ENCODE results near the gene HP. TPM values are rescaled to one million over a fixed set of nuclear protein-coding genes. Genes with fewer than 3 reads are reported as not detected.
A peak's percentile ranks its signal among the peaks of the same experiment; 100 is the strongest.

Gene HP
- total and polyA plus RNA-seq, 10 of the 15 experiments (the other 5 are each of a cell fraction or from before 2014, with no cell fraction given), result 10.8 TPM; not detected in 9

GRCh38 chr16:72092832-72093447, 38.6 kb downstream of the HP start:
- BruUV-seq (replicated peaks), result TSS peak; percentile 57
- Histone ChIP-seq H3K9ac (ENCODE audit: control insufficient read depth, insufficient read depth, low read length) (peak overlapping the region; percentile 96), H3K4me2 (ENCODE audit: control insufficient read depth, insufficient read depth) (peak overlapping the region; percentile 64), H4K20me1 (ENCODE audit: control insufficient read depth, insufficient read depth) (0 out of 2 replicates have a peak, but pooled peaks cover 2% of the 10 kb centered on the region), H3K27me3 (replicated peaks in 1 of 2; ENCODE audit: control insufficient read depth in 2 of 2, insufficient read depth in 2 of 2, low read length in 1 of 2) (no peaks in the 10 kb centered on the region), H3K4me3 (peak overlapping the region; percentile 98), H3K36me3 (ENCODE audit: control insufficient read depth in 2 of 2, insufficient read depth in 2 of 2, low read length in 1 of 2) (peaks cover 0 to 13% of the 10 kb centered on the region in 2 experiments; a peak in 1 of 4 replicates), H3K9me3 (replicated peaks; ENCODE audit: control insufficient read depth, insufficient read depth, low read length) (no peaks in the 10 kb centered on the region), H3K79me2 (ENCODE audit: control insufficient read depth, insufficient read depth, low read length) (peaks cover 50% of the 10 kb centered on the region), H3K27ac (ENCODE audit: control insufficient read depth, insufficient read depth) (peak overlapping the region; percentile 78), H2AFZ (ENCODE audit: control insufficient read depth, low read depth, low read length) (peak overlapping the region; percentile 91), H3K4me1 (ENCODE audit: control insufficient read depth, insufficient read depth, low read length) (peaks cover 11% of the 10 kb centered on the region)
- peak; percentile 53; the same call in 2 of the 3 replicates for ATAC-seq
- 2% methylated on average over 21 of the region's 22 CpGs for WGBS (ENCODE audit: insufficient coverage, insufficient replicate concordance, low lambda C conversion rate, missing lambda C conversion rate)
- RAD21 ChIA-PET (ENCODE audit: unreplicated experiment), result interaction anchor here (0.7 to 2.0 kb wide), 3 partner anchors 26 to 528 kb away, joined by 3 to 5 read pairs (median 3); no protein-coding TSS in a partner anchor
- peak; percentile 38 for FAIRE-seq
- intact Hi-C loops (cut with micrococcal nuclease; ENCODE audit: unreplicated experiment) (loop anchor here (1.0 to 10.0 kb wide), 4 partner anchors 85 to 628 kb away; partner anchors contain the start of genes AP1G1, DHODH, IST1 and ZNF23), in situ Hi-C loops (cut with MboI) (no loop called here)
- POLR2A ChIA-PET, result interaction anchor here (0.6 to 1.4 kb wide), 9 partner anchors 13 to 1076 kb away, joined by 3 to 5 read pairs (median 3); no protein-coding TSS in a partner anchor
- no peak for DNase-seq (ENCODE audit: low read depth, low spot score)
- CTCF ChIA-PET, result interaction anchor here (0.6 to 3.8 kb wide), 6 partner anchors 10 to 399 kb away, joined by 3 to 27 read pairs (median 3); no protein-coding TSS in a partner anchor
- SMC1A ChIA-PET (ENCODE audit: uncharacterized antibody, unreplicated experiment), result interaction anchor here (1.0 to 1.2 kb wide), 2 partner anchors 26 to 127 kb away, joined by 4 to 10 read pairs; no protein-coding TSS in a partner anchor
- TF ChIP-seq FOXK2 (IDR thresholded peaks at IDR 0.05) (no peak), FOS (IDR thresholded peaks at IDR 0.05; ENCODE audit: borderline replicate concordance, extremely low read depth, insufficient read length) (no peak), RUNX3 (IDR thresholded peaks at IDR 0.05; ENCODE audit: low read length) (no peak), TCF7 (IDR thresholded peaks at IDR 0.05; ENCODE audit: borderline replicate concordance) (no peak), MYB (IDR thresholded peaks at IDR 0.05; ENCODE audit: borderline replicate concordance, low read depth, low read length) (0 out of 2 replicates have a peak, but pooled peaks have one; percentile 9), BCL11A (IDR thresholded peaks at IDR 0.05; ENCODE audit: low read depth, low read length) (no peak), SMAD1 (IDR thresholded peaks at IDR 0.05; ENCODE audit: low read depth, partially characterized antibody) (no peak), POLR2AphosphoS2 (IDR thresholded peaks at IDR 0.05; ENCODE audit: low read depth, low read length) (no peak), SKIL (IDR thresholded peaks at IDR 0.05; ENCODE audit: low read depth, poor library complexity, severe bottlenecking) (no peak), CHD4 (IDR thresholded peaks at IDR 0.05) (no peak), ZBTB33 (IDR thresholded peaks at IDR 0.05) (no peak), TAF1 (IDR thresholded peaks at IDR 0.05; ENCODE audit: borderline replicate concordance, low read depth, low read length) (no peak), CBX5 (IDR thresholded peaks at IDR 0.05; ENCODE audit: low read depth) (no peak), PAX8 (IDR thresholded peaks at IDR 0.05) (no peak), LARP7 (IDR thresholded peaks at IDR 0.05) (no peak), RAD21 (IDR thresholded peaks at IDR 0.05; ENCODE audit: insufficient read depth, low read depth, low read length) (no peak)
- TF ChIP-seq, protein P1, sequence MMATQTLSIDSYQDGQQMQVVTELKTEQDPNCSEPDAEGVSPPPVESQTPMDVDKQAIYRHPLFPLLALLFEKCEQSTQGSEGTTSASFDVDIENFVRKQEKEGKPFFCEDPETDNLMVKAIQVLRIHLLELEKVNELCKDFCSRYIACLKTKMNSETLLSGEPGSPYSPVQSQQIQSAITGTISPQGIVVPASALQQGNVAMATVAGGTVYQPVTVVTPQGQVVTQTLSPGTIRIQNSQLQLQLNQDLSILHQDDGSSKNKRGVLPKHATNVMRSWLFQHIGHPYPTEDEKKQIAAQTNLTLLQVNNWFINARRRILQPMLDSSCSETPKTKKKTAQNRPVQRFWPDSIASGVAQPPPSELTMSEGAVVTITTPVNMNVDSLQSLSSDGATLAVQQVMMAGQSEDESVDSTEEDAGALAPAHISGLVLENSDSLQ (IDR thresholded peaks at IDR 0.05), result peak; percentile 71
- TF ChIP-seq, protein P2, sequence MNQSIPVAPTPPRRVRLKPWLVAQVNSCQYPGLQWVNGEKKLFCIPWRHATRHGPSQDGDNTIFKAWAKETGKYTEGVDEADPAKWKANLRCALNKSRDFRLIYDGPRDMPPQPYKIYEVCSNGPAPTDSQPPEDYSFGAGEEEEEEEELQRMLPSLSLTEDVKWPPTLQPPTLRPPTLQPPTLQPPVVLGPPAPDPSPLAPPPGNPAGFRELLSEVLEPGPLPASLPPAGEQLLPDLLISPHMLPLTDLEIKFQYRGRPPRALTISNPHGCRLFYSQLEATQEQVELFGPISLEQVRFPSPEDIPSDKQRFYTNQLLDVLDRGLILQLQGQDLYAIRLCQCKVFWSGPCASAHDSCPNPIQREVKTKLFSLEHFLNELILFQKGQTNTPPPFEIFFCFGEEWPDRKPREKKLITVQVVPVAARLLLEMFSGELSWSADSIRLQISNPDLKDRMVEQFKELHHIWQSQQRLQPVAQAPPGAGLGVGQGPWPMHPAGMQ (IDR thresholded peaks at IDR 0.05; ENCODE audit: borderline replicate concordance), result no peak

Measured in GM12878 (cell line).